Measurements from ENCODE around the gene CUX1.
"Not testable (repeated sequence)": the region's sequence is repeated elsewhere in the genome, so short reads cannot be mapped to it uniquely, and the experiment has no call there.

Gene CUX1

DNA sequence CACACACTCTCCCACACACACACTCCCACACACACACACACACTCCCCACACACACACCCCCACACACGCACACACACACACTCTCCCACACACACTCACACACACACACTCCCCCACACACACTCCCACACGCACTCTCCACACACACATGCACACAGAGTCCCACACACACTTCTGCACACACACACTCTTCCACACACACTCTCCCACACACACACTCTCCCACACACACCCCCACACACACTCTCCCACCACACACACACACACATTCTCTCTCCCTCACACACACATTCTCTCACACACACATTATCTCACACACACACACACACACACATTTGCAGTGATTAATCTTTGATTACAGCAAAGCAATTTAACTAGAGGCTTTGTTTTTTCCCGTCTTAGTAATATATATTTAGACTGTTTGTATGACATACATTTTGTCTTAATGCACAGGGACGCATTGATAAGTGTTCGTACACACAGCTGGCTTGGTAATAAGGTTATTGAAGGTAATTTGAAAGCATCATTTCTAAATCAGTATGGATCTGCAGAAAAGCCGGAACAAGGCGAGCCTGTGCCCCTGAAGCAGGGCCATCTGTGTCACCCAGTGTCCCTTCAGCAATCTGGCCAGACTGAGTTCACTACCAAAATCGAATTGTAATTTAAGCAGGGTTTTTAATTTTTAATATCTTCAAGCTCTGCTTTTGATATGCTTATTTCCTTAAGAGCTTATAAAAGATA lies 399.3 kb downstream of the CUX1 start:
- no peak for DNase-seq (ENCODE audit: low spot score)

DNA sequence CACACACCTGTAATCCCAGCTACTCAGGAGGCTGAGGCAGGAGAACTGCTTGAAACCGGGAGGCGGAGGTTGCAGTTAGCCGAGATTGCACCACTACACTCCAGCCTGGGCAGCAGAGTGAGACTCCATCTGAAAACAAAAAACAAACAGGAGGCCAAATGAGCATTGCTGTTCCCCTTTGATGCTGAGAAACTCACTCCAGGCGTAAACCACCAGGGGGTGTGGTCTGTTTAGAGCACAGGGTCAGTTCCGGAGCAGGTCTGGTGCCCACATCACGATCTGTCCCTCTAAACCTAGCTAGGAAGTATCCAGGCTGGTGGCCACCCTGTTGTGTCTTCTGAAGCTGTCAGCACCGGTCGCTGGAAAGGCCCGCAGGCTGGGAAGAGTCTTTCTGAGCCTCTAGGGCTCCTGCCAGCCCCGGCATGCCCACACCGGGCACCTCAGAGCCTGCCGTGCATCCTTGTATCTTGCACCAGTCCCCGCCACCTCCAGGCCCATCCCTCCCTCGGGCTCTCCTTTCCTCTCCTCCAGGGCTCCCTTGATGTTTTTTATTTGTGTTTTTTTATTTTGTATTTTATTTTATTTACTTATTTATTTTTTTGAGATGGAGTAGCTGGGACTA lies 402.9 kb downstream of the CUX1 start:
- no peak for DNase-seq (ENCODE audit: low spot score)

DNA sequence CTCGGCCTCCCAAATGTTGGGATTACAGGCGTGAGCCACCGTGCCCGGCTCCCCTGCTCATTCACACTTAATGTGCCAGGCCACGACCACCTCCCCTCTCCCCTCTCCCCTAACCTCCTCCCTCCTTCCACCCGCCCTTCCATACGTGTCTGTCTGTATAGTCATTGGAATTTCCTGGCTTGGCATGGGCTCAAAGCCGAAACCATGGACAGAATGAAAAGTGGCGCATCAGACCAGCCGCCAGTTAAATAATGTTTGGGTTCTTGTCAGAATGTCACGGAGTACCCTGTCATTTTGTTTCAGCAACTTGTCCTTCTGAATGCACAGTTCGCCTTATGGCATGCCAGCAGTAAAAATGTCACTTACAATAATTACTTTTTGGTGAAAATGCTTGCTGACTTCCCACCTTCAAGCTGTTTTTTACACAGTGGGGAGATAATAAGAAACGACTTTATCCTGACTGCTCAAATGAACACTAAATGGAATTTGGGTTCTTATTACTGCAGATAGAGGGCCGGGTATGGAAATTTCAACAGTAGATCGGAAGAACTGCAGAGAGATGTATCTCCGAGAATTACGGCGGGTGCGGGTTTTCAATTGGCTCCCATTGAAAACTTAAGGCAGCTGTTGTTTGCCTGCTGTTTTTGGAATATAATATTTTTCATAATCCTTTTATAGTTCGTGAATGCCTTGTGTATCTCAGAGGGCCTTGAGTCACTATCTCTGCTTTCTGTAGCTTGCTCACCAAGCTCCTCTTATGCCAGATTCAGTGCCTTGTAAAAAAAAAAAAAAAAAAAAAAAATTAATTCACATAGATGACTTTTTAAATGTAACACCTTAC lies 403.8 kb downstream of the CUX1 start:
- DNase-seq (ENCODE audit: low spot score), result no peak

GRCh38 chr7:102221961-102222360 lies 404.5 kb downstream of the CUX1 start:
- no peak for DNase-seq (ENCODE audit: low spot score)

- DNase-seq (ENCODE audit: low spot score), result no peak
These were observed 405.0 kb downstream of the CUX1 start for GRCh38 chr7:102222445-102222844.

DNA sequence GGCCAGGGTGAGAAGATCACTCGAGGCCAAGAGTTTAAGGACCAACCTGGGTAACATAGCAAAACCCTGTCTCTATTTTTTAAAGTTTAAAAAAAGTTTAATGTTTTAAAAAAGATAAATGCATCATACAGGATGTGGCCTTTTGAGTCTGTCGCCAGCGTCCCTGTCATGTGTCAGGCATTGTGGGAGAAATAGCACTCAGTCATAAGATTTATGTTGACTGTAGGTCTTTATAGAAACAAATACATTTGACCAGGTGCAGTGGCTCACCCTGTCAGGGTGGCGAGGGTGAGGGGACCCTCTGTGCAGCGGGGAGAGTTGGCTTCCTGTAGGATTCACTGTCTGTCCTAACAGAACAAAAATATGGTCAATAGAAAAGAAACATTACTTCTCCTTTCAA lies 405.8 kb downstream of the CUX1 start:
- no peak for DNase-seq (ENCODE audit: low spot score)

DNA sequence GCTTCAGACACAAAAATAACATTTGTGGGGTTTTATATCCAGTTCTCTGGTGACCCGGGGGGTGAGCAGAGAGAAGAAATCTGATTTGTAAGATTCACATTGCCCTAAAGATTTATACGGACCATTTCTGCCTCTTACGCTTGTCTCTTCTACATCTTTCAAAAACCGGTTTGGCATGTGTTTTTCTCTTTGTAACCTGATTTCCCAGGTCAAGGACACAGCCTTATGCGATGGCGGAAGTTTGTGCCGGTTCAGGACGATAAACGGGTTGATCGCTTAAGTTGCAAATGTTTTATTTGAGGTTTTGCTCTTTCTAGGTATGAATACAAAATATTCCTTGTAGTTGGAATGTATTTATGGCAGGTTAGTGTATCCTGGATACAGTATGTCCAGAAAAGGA lies 407.6 kb downstream of the CUX1 start:
- DNase-seq (ENCODE audit: low spot score), result no peak

GRCh38 chr7:102227371-102227770 lies 409.9 kb downstream of the CUX1 start:
- DNase-seq (ENCODE audit: low spot score), result no peak

DNA sequence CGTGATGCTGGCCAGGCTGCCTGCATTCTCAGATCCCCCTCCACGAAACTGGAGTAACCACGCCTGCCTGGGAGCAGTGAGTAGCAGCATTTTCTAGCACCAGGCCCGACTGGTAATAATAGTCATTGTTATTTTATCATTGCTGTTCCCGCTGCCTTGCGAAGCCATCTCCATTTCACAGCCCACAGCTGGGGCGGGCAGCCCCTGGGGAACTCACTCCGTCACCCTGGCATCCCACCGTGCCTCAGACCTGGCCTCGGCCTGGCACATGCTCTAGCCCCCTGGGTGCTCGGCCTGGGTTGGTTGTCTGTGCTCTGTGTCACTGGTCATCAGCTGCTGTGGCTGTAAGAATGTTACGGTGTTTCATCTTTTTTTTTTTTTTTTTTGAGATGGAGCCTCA lies 411.5 kb downstream of the CUX1 start:
- no peak for DNase-seq (ENCODE audit: low spot score)

GRCh38 chr7:102230162-102230561 lies 412.7 kb downstream of the CUX1 start:
- not testable (repeated sequence) for DNase-seq (ENCODE audit: low spot score)

GRCh38 chr7:102230593-102230992 lies 413.2 kb downstream of the CUX1 start:
- no peak for DNase-seq (ENCODE audit: low spot score)

- DNase-seq (ENCODE audit: low spot score), result no peak
These were observed 415.3 kb downstream of the CUX1 start for GRCh38 chr7:102232611-102233286.

DNA sequence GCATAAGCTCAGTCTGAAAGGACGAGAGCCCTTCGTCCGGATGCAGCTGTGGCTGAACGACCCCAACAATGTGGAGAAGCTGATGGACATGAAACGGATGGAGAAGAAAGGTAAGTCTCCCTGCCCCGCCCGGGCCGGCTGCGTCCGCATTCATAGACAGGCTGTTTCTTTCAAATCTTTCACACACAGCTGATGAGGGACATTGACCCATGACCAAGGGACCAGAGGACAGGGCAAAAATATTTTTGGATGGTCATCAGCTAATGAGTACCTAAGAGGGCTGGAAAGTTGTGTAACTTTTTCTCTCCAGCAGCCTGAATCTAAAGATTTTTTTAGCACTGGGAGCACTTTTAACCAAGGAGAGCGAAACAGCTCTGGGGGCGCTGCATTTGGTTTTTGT lies 416.7 kb downstream of the CUX1 start:
- DNase-seq (ENCODE audit: low spot score), result no peak

GRCh38 chr7:102234801-102235550 lies 417.6 kb downstream of the CUX1 start:
- no peak for DNase-seq (ENCODE audit: low spot score)

DNA sequence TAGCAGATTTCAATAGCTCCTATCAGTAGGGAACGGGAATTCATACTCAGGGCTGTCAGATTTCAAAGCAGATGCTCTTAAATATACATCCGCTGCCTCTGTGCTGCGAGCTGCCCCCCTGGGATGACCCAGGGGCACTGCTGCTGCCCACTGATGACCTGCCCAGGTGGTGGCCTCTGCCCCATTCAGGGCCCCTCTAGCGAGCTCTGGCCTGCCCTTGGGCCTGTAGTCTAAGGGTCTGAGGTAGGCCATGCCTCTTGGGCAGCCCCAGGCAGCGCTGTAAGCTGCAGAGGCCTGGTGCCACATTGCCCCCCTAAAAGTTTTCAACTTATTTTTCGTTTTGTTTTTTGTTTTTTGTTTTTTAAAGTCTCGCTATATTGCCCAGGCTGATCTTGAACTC lies 418.7 kb downstream of the CUX1 start:
- DNase-seq (ENCODE audit: low spot score), result no peak

- peak; percentile 17 for DNase-seq (ENCODE audit: low spot score)
These were observed 419.3 kb downstream of the CUX1 start for GRCh38 chr7:102236592-102237287.

GRCh38 chr7:102239206-102239820 lies 421.9 kb downstream of the CUX1 start:
- no peak for DNase-seq (ENCODE audit: low spot score)

DNA sequence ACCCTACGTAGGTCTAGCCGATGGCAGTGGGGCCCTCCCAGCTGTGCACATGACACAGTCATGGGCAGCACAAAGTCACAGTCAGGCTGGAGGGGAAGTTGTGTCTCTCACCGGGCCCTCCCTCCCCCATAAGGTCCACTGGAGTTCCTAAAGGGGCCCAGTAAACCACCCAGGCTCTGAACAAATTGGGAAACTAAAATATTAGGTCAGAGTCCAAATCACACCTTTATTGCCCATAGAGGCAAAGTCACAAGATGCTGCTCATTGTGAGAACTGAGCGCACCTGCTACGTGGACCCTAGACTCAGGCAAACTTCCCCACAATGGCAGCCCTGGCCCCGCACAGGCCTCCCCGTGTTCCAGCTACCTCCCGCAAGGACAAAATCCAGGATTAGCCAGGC lies 424.0 kb downstream of the CUX1 start:
- no peak for DNase-seq (ENCODE audit: low spot score)

- no peak for DNase-seq (ENCODE audit: low spot score)
These were observed 427.2 kb downstream of the CUX1 start for GRCh38 chr7:102244601-102245000.

DNA sequence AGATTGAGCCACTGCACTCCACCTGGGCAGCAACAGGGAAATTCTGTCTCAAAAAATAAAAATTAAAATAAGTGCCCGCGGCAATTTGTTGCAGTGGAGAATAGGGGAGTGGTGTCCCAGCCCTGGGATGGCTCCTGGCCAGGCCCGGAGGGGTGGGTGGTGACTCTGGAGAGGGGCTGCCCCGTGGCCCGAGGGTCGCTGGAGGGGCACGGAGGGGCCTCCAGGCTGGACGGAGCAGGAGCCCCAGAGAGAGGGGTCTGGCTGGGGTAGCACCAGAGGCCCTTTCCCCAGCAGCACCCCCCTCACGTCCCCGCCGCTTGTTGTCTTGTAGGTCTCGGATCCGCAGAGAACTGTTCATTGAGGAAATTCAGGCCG lies 430.6 kb downstream of the CUX1 start:
- no peak for DNase-seq (ENCODE audit: low spot score)
